Hepatocyte (in vitro differentiated cells): ENCODE data around the gene DGKI. TPM values are rescaled to one million over a fixed set of nuclear protein-coding genes. Genes with fewer than 3 reads are reported as not detected.
A peak's percentile ranks its signal among the peaks of the same experiment; 100 is the strongest.

Experiments used
- DNase-seq: peaks from one replicate; pipeline ENCODE4 v3.0.0-alpha.2; 2016; ENCODE audit warnings: low spot score
- H2AFZ ChIP-seq: fragments of 200-600 bp; sonication (generic); 2 replicates; pipeline ENCODE4 v1.6.0; 2016; ENCODE audit warnings: antibody characterized with exemption, mild to moderate bottlenecking
- H3K27ac ChIP-seq: fragments of 200-600 bp; sonication (generic); 2 replicates; pipeline ENCODE4 v1.5.1; 2016; ENCODE audit warnings: mild to moderate bottlenecking
- H3K27me3 ChIP-seq: fragments of 200-600 bp; sonication (generic); 2 replicates; pipeline ENCODE4 v1.6.1; 2016
- H3K36me3 ChIP-seq: fragments of 200-600 bp; sonication (generic); replicated peaks from 2 replicates; pipeline ENCODE4 v1.5.1; 2016; ENCODE audit warnings: low read depth; ENCODE audit not compliant: insufficient read depth
- H3K4me1 ChIP-seq: fragments of 200-600 bp; sonication (generic); 2 replicates; pipeline ENCODE4 v1.5.1; 2016; ENCODE audit warnings: mild to moderate bottlenecking, moderate library complexity; ENCODE audit not compliant: insufficient read depth
- H3K4me2 ChIP-seq: fragments of 200-600 bp; sonication (generic); 2 replicates; pipeline ENCODE4 v1.6.0; 2016
- H3K4me3 ChIP-seq: fragments of 200-600 bp; sonication (generic); 2 replicates; pipeline ENCODE4 v1.5.1; 2016; ENCODE audit warnings: mild to moderate bottlenecking
- H3K79me2 ChIP-seq: fragments of 200-600 bp; sonication (generic); 2 replicates; pipeline ENCODE4 v1.6.0; 2017; ENCODE audit warnings: mild to moderate bottlenecking
- H3K9me2 ChIP-seq: fragments of 200-600 bp; sonication (generic); replicated peaks from 2 replicates; pipeline ENCODE4 v1.6.0; 2017; ENCODE audit warnings: mild to moderate bottlenecking; ENCODE audit not compliant: insufficient read depth
- H3K9me3 ChIP-seq: fragments of 200-600 bp; sonication (generic); 2 replicates; pipeline ENCODE4 v1.5.1; 2016; ENCODE audit warnings: low read depth, mild to moderate bottlenecking
- H4K20me1 ChIP-seq: fragments of 200-600 bp; sonication (generic); 2 replicates; pipeline ENCODE4 v1.6.0; 2016; ENCODE audit warnings: mild to moderate bottlenecking; ENCODE audit not compliant: insufficient read depth, poor library complexity, severe bottlenecking
- EZH2 ChIP-seq: fragments of 200-600 bp; sonication (generic); IDR thresholded peaks from 2 replicates; pipeline ENCODE4 v1.6.1; 2016; ENCODE audit warnings: antibody characterized with exemption, mild to moderate bottlenecking, borderline replicate concordance
- EZH2phosphoT487 ChIP-seq: fragments of 200-600 bp; sonication (generic); IDR thresholded peaks from one replicate; pipeline ENCODE4 v1.6.1; 2018; ENCODE audit warnings: antibody characterized with exemption, mild to moderate bottlenecking, low read depth, moderate library complexity; ENCODE audit not compliant: unreplicated experiment, severe bottlenecking
- WGBS: methylation state at CpG from one replicate; pipeline ENCODE4 v1.1.6; 2016; ENCODE audit warnings: low lambda C conversion rate; ENCODE audit errors: missing lambda C conversion rate; 5-methylcytosine and 5-hydroxymethylcytosine counted together
- polyA plus RNA-seq: library from polyadenylated mRNA; unstranded; fragments of >200 nt; fragmentation: Nextera tagmentation; extraction: Ambion mirVana; gene quantifications from 2 replicates; pipeline ENCODE4 v1.2.1, GENCODE V29; 2016
- total RNA-seq: library from RNA; depleted of rRNA; stranded (reverse); fragments of >200 nt; gene quantifications from 2 replicates; pipeline ENCODE4 v1.2.3, GENCODE V29; 2014
- TF ChIP-seq, protein P1 (sequence below): fragments of 200-600 bp; sonication (generic); IDR thresholded peaks from 2 replicates; pipeline ENCODE4 v1.5.1; 2016; ENCODE audit warnings: antibody characterized with exemption, mild to moderate bottlenecking; ENCODE audit not compliant: poor library complexity

The DGKI gene
- total and polyA plus RNA-seq, 2 experiments from 2014 or later = 0.47 to 1.8 TPM

DNA sequence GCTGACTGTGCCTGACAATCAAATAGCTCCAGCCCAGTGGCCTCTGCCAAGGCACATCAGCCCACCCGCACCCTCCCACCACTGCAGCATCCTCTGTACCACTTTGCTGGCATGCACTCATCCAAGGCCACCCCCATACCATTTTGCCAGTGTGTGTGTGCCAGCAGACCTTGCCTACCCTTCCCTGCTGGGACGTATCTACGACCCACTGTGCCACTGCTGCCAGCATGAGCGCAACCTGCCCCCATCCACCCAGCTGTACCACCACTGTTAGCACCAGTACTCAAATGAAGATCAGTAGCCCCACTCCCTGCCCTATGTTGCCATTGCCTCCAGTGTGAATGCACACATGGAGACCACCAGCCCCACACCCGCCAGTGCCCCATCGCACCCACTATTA lies 353.9 kb downstream of the DGKI start:
- Histone ChIP-seq H4K20me1 (no peaks in the 10 kb centered on the region), H3K9me3 (no peaks in the 10 kb centered on the region), H3K27ac (no peak overlapping the region), H3K9me2 (no peaks in the 10 kb centered on the region), H3K79me2 (no peaks in the 10 kb centered on the region), H3K36me3 (no peaks in the 10 kb centered on the region), H2AFZ (no peak overlapping the region), H3K27me3 (no peaks in the 10 kb centered on the region), H3K4me3 (no peak overlapping the region), H3K4me2 (no peak overlapping the region), H3K4me1 (no peaks in the 10 kb centered on the region)
- TF ChIP-seq, protein P1, sequence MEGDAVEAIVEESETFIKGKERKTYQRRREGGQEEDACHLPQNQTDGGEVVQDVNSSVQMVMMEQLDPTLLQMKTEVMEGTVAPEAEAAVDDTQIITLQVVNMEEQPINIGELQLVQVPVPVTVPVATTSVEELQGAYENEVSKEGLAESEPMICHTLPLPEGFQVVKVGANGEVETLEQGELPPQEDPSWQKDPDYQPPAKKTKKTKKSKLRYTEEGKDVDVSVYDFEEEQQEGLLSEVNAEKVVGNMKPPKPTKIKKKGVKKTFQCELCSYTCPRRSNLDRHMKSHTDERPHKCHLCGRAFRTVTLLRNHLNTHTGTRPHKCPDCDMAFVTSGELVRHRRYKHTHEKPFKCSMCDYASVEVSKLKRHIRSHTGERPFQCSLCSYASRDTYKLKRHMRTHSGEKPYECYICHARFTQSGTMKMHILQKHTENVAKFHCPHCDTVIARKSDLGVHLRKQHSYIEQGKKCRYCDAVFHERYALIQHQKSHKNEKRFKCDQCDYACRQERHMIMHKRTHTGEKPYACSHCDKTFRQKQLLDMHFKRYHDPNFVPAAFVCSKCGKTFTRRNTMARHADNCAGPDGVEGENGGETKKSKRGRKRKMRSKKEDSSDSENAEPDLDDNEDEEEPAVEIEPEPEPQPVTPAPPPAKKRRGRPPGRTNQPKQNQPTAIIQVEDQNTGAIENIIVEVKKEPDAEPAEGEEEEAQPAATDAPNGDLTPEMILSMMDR = no peak
- no peak for TF ChIP-seq EZH2phosphoT487
- no peak for TF ChIP-seq EZH2
- 92% methylated on average over 6 of the region's 6 CpGs for WGBS
- DNase-seq = no peak

- Histone ChIP-seq H4K20me1 (no peaks in the 10 kb centered on the region), H3K9me3 (no peaks in the 10 kb centered on the region), H3K4me2 (no peak overlapping the region), H3K27ac (no peak overlapping the region), H3K4me3 (no peak overlapping the region), H2AFZ (no peak overlapping the region), H3K9me2 (no peaks in the 10 kb centered on the region), H3K36me3 (no peaks in the 10 kb centered on the region), H3K4me1 (no peaks in the 10 kb centered on the region), H3K79me2 (no peaks in the 10 kb centered on the region), H3K27me3 (no peaks in the 10 kb centered on the region)
- WGBS = 81% methylated on average over 2 of the region's 2 CpGs
- TF ChIP-seq, protein P1 = no peak
- no peak for TF ChIP-seq EZH2phosphoT487
- TF ChIP-seq EZH2 = no peak
- DNase-seq = no peak
These were observed 356.9 kb downstream of the DGKI start for GRCh38 chr7:137489880-137490279.

- no peaks in the 10 kb centered on the region for H3K4me1 ChIP-seq
- DNase-seq = no peak
- 89% methylated on average over 1 of the region's 1 CpG for WGBS
- H3K4me2 ChIP-seq = no peak overlapping the region
- no peaks in the 10 kb centered on the region for H3K36me3 ChIP-seq
- H3K79me2 ChIP-seq = no peaks in the 10 kb centered on the region
- H3K9me2 ChIP-seq = no peaks in the 10 kb centered on the region
- H3K27me3 ChIP-seq = no peaks in the 10 kb centered on the region
- no peaks in the 10 kb centered on the region for H3K9me3 ChIP-seq
- TF ChIP-seq, protein P1 = peak; percentile 20
- TF ChIP-seq EZH2 = no peak
- no peak overlapping the region for H3K4me3 ChIP-seq
- no peaks in the 10 kb centered on the region for H4K20me1 ChIP-seq
- no peak overlapping the region for H2AFZ ChIP-seq
- H3K27ac ChIP-seq = no peak overlapping the region
These were observed 358.7 kb downstream of the DGKI start for GRCh38 chr7:137488038-137488437.

GRCh38 chr7:137485818-137486217 lies 361.0 kb downstream of the DGKI start:
- Histone ChIP-seq H3K27me3 (no peaks in the 10 kb centered on the region), H3K27ac (no peak overlapping the region), H3K79me2 (no peaks in the 10 kb centered on the region), H3K4me2 (no peak overlapping the region), H3K4me3 (no peak overlapping the region), H3K9me2 (no peaks in the 10 kb centered on the region), H2AFZ (no peak overlapping the region), H3K36me3 (no peaks in the 10 kb centered on the region), H4K20me1 (no peaks in the 10 kb centered on the region), H3K9me3 (no peaks in the 10 kb centered on the region), H3K4me1 (no peaks in the 10 kb centered on the region)
- TF ChIP-seq, protein P1 = no peak
- no peak for TF ChIP-seq EZH2phosphoT487
- TF ChIP-seq EZH2 = no peak
- 30% methylated on average over 2 of the region's 2 CpGs for WGBS
- no peak for DNase-seq
